T1000 (cell line): ENCODE data around the gene ADGB.

Experiments used
- DNase-seq: peaks from one replicate; lab custom pipeline; 2025; ENCODE audit warnings: mixed read lengths; lab: John Stamatoyannopoulos, UW

Gene ADGB

GRCh38 chr6:146634022-146634421 lies 35.2 kb downstream of the ADGB start:
- DNase-seq = no peak

GRCh38 chr6:146635165-146635564 lies 36.4 kb downstream of the ADGB start:
- no peak for DNase-seq

- no peak for DNase-seq
These were observed 37.7 kb downstream of the ADGB start for GRCh38 chr6:146636481-146636880.

- no peak for DNase-seq
These were observed 44.1 kb downstream of the ADGB start for GRCh38 chr6:146642921-146643320.

- DNase-seq = peak; percentile 1
These were observed 52.2 kb downstream of the ADGB start for GRCh38 chr6:146650799-146651481.

GRCh38 chr6:146651482-146651863 lies 52.7 kb downstream of the ADGB start:
- no peak for DNase-seq

GRCh38 chr6:146657432-146657831 lies 58.7 kb downstream of the ADGB start:
- no peak for DNase-seq

- no peak for DNase-seq
These were observed 66.1 kb downstream of the ADGB start for GRCh38 chr6:146664871-146665360.

- no peak for DNase-seq
These were observed 68.1 kb downstream of the ADGB start for GRCh38 chr6:146666909-146667308.

- DNase-seq = no peak
These were observed 71.4 kb downstream of the ADGB start for GRCh38 chr6:146670161-146670560.

GRCh38 chr6:146673069-146673468 lies 74.3 kb downstream of the ADGB start:
- no peak for DNase-seq

- DNase-seq = no peak
These were observed 80.6 kb downstream of the ADGB start for GRCh38 chr6:146679386-146679785.

GRCh38 chr6:146682919-146683318 lies 84.1 kb downstream of the ADGB start:
- no peak for DNase-seq

GRCh38 chr6:146689806-146690205 lies 91.0 kb downstream of the ADGB start:
- DNase-seq = no peak

GRCh38 chr6:146693342-146693741 lies 94.6 kb downstream of the ADGB start:
- DNase-seq = no peak

- no peak for DNase-seq
These were observed 99.1 kb downstream of the ADGB start for GRCh38 chr6:146697921-146698320.

GRCh38 chr6:146700078-146700686 lies 101.4 kb downstream of the ADGB start:
- DNase-seq = peak; percentile 34

GRCh38 chr6:146701632-146702031 lies 102.9 kb downstream of the ADGB start:
- no peak for DNase-seq

- DNase-seq = no peak
These were observed 110.4 kb downstream of the ADGB start for GRCh38 chr6:146709036-146709622.

GRCh38 chr6:146719387-146719786 lies 120.6 kb downstream of the ADGB start:
- no peak for DNase-seq

GRCh38 chr6:146739696-146740095 lies 140.9 kb downstream of the ADGB start:
- no peak for DNase-seq

- DNase-seq = no peak
These were observed 142.8 kb downstream of the ADGB start for GRCh38 chr6:146741609-146742008.

GRCh38 chr6:146753306-146753705 lies 154.5 kb downstream of the ADGB start:
- DNase-seq = no peak
